HG03558 (cell line): ENCODE data around the gene PEX11A.

ENCODE experiments used
- ATAC-seq: cut with Tn5 transposase; IDR thresholded peaks from one replicate; pipeline ENCODE4 v1.9.1; 2021; ENCODE audit warnings: moderate number of reproducible peaks; ENCODE audit not compliant: unreplicated experiment; ENCODE audit errors: extremely low read depth

The PEX11A gene

DNA sequence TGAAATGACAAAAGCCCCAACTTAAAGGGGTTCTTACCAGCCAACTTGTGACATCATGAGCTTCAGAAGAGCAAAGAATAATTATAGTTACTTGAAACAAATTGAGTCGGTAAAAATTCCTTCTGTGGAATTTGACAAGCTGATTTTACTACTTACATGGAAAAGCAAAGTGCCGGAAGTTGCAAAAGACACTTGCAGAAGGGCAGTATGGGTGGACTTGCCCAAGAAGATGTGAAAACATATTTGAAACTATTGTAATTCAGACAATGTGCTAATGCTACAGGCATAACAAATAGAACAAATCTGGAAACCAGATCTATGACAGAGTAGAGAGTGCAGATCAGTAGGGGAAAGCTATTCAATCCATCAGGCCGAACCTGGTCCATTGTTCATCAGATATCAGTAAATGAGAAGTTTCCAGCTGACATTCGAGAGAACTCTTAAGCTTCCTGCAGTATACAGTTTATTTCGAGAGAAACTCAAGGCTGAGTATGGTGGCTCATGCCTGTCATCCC lies 32.8 kb downstream of the PEX11A start:
- ATAC-seq = no peak

DNA sequence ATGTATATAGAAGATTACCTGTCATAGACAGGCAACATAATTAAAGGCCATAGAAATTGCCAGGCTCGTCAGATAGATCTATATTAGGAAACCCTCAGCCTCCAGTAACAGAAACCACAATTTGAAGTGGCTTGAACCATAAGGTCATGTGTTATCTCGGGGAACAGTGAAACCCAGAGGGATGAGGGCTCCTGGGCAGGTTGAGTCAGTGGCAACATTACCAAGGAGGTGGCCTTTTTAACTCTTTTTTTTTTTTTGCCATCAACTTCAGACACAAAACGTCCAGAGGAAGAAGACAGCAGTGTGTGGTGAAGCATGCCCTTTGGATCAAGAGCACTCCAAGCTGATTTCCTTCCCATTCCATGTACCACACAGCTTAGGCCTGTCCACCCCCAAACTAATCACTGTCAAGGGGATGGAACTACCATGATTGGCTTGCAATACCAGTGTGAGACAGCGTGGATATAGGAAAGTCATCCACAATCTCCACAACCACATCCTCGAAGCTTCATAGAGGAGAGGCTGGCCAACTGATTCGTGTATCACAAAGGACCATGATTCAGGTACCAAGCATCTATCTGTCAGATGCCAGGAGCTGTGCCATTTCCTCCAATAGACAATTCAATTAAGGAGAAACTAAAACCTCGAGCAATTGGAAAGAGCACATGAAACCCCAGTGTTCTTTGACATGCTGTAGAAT lies 34.3 kb downstream of the PEX11A start:
- ATAC-seq = no peak

DNA sequence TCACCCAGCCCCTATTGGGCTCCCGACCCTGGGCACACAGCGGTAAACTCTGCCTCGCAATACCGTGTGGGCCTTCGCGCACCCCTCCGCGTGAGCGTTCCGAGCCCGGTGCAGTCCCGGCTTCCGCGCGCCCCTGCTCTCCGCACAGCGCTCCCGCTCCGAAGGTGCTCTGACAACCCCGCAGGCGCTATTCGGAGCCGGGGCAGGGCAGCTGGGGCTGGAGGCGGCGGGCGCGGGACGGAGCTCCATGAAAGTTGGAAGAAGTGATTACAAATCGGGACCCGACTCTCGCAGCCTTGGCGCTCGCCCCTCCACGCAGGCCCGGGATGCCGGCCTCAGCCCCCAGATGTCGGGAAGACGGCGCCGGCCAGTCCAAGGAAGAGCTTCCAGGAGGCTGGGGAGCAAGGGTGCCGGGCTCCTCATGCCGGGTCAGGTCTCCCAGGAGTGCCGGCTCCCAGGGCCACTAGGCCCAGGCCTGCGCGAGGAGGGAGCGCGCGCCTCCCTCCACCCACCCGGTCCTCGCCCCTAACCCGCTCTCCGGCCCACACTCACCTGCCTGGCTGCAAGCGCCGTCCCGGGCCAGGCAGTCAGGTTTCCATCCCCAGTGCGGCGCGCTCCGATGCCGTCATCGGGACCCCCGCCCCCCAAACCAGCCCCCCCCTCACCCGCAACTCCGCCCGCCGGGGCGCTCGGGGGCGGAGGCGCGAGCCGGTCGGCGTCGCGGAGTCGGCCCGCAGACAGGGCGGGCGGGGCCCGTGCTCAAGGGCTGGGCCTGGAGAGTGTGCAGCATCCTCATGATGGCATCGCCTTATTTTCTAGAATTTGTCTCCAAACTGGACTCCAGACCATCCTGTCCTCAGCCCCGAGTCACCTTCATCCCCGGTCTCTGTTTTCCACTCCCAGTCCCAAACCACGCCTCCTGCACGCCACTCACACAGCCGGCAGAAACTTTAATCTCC lies 35.4 kb downstream of the PEX11A start, which contains the start of gene KIF7:
TSS of gene KIF7 (minus strand) at position 621 of the 959 bp plus-strand sequence. CDS start 2,537 bp downstream, outside the sequence.
- no peak for ATAC-seq

DNA sequence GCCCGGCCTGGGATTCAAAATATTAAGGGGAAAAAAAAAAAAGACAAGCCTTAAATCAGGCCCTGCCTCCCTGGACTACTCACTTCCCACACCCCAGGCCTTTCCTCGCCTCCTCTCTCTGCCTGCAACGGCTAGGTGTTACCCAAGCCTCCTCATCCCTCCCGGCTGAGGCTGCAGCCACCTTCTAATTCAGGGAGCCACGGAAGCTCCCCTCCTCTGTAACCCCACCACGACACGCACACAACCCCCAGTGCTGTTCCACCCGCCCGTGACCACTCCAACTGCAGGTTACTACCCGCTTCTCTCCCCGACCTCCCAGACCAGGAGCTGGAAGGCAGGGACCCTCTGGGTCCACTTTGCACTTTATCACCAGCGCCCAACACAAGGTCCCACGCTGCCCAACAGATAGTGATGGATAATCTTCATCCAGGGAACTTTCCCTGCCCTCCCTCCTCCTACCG lies 36.2 kb downstream of the PEX11A start:
- ATAC-seq = no peak

DNA sequence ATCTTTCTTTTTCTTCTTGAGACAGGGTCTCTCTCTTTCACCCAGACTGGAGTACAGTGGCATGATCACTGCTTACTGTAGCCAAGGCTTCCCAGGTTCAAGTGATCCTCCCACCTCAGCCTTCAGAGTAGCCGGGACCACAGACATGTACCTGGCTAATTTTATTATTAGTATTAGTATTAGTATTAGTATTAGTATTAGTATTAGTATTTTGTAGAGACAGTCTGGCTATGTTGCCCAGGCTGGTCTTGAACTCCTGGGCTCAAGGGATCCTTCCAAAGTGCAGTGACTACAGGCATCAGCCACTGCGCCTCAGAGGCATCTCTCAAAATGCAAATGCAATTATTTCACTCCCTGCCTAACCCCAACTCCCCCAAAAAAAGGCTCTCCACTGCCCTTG lies 37.0 kb downstream of the PEX11A start:
- no peak for ATAC-seq

DNA sequence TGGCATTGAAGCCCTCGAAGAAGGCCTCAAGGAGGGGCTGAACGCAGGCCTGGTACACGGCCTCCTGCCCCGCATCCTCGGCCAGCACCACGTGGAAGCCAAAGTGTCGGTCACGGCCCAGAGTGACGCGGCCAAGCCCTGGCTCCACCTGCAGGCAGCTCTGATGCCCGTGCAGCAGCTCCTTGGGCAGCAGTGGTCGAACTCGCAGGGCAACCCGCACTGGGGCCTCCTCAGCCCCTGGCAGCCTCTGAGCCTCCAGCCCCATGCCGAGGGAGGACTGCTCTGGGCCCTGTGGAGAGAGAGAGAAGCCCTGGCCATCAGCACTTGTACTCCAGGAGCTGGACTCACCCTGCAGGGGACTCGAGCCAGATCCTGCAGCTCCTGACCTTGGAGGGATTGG lies 37.9 kb downstream of the PEX11A start:
- no peak for ATAC-seq

DNA sequence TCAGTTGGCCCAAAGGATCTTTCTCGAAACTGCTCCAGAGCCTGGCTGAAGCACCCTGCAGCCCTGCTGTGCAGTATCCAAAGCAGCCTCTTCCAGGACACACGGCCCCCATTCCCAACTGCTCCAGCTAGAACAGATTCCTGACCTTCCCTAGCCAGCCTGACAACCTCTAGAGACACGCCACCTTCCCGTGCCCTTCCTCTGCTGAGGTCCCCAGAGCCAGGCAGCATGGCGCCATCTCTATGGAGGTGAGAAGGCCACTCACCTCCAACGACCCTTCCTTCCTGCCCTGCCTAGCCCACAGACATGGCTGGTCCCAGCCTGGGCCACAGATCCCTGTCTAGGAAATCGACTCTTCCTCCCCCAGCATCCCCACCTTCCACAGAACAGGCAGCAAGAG lies 38.4 kb downstream of the PEX11A start:
- no peak for ATAC-seq

DNA sequence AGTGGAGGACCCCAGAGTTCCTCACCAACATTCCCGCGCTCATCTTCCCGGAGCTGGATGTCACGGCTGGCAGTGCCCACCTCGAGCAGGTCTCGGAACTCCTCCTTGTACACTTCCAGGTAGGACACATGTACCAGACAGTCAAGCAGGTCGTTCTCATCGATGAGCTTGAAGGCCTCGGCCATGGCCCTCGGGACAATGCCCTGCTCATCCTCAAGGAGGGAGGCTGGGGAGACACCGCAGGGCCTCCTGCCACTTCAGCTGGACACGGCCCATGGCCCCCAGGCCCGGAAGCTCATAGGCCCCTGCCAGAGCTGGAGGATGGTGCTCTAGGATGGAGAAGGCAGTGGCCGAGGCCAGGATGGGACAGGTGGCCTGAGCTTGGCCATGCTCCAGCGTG lies 40.8 kb downstream of the PEX11A start:
- ATAC-seq = no peak

DNA sequence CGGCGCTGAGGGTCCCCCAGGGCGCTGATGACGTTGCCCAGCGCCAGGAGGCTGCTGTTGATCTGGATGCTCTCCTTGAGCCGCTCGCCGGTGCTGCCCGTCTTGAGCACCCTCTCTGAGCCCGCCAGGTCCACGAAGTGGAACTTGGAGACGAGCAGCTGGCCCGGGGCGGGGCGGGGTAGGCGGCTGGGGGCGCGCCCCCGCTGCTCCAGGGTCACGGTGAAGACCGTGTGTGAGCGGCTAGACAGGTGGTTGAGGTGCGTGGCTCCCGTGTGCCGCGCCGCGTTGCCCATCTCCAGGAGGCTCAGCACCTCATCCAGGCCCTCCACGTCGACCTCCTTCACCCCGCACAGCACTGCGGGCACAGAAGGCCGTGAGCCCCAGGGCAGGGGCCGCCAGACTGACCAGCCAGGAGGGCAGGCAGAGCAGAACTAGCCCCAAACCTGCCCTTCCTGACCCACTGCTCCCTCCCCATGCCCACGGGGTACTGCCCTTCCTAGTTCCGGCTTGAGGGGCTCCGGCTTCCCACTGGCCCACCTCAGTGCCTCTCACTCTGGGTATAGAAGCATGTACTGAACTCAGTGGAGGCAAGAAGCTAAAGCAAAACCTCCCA lies 41.4 kb downstream of the PEX11A start:
- ATAC-seq = no peak

DNA sequence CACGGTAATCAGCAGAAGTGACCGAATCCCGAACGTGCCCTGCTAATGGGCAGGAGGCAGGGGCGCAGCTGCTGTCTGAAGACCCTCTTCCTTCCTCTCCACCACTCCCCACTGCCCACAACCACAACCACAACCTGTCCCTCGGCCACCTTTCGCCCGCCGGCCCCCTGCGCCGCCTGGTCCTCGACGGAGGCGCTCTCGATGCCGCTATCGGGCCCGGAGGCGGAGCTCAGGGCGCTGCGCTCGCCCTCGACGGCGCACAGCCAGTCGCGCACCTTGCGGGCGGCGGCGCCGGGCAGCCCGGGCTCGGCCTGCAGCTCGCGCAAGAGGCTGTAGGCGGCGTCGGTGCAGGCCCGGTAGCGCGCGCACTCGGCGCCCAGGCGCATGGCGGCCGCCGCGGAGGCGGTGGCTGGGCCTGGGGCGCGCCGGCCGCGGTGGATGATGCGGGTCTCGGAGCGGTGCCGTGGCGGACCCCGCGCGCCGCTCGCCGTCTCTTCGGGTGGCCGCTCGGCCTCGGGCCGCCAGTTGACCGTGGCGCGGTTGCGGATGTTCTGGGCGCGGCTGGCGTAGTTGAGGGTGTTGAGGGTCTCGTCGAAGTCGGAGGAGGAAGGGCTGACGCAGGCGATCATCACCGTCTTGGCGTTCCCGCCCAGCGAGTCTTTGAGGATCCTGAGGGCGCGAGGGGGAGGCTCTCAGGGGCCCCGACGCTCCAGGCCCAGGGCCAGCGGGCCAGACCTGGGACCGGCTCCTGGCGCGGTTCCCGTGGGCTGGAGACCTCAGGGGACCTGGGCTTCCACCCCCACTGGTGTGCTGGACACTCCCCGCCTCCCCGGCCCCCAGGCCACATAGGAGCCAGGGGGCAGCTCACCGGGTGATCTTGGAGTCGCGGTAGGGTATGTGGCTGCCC lies 42.2 kb downstream of the PEX11A start:
- no peak for ATAC-seq

DNA sequence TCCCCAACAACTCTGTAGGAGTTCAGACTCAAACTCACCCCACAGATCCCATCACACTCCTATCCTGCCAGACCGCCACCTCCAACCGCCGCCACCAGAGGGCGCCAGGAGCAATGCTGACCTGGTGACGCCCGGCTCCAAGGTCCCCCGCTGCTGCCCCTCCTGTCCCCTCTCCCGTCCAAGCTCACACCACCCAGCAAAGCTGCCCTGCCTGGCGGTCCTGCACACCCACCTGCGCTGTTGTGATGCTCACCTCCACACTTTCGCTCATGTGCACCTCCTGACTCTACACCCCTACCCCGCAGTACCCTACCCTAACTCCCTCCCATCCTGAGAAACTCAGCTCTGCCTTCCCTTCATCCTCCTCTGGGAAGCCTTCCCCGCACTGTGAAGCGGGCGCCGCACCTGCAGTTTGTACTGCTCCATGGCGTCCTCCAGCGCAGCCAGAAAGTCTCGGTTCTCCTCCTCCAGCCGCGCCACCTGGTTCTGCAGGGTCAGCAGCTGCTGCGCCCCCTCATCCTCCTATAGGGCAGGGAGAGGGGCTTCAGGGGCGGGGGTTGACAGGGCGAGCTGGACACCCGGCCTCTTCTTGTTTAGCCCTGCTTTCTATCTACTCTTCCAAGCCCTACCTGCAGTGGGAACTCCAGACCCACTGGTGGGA lies 43.2 kb downstream of the PEX11A start:
- no peak for ATAC-seq

DNA sequence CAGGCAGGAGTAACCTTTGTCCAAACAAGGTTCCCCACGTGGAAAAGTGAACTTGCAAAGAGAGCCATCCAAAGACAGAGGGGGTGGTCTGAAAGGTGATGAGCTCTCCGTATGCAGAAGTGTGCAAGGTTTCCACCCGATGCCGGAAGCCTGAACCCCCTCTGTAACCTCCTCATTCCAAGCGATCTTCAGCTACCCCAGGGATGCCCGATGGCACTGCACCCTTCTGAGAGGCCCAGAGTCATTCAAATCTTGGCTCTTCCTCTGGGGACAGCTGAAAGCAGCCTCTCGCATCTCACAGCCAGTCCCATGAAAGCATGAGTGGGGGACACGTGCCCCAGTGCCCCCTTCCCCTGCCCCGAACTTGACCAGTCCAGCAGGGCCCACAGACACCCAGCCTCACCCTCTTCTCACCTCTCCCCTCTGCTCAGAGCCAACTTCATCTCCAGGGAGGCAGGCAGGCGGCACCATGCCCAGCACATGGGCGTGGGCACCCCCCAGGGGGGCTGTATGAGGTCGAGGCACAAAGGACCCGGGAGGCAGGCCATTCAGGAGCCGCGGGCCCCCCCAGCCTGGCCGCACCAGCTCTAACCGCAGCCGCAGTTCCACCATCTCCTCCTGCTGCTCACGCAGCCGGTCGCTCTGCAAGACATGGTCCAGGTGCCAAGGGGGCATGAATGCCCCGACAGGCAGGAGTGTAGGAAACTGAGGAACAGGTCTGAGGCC lies 44.0 kb downstream of the PEX11A start:
- no peak for ATAC-seq

DNA sequence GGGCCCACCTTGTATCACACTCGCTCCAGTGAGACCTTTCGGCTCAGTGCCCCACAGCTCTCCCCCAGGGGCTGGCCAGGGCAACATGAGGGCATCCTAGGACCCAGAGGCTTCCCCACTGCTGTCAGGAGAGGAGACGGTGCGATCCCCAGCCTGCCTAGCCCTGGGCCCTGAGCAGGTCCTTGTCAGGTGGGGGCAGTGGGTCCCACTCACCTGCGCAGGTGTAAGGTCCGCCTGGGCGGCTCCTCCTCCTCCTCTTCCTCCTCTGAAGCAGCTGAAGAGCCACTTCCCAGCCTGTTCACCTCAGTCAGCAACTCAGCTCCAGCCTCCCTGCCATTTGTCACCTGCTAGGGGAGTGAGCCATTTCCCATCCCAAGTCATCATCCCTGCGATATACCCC lies 44.9 kb downstream of the PEX11A start:
- ATAC-seq = no peak

DNA sequence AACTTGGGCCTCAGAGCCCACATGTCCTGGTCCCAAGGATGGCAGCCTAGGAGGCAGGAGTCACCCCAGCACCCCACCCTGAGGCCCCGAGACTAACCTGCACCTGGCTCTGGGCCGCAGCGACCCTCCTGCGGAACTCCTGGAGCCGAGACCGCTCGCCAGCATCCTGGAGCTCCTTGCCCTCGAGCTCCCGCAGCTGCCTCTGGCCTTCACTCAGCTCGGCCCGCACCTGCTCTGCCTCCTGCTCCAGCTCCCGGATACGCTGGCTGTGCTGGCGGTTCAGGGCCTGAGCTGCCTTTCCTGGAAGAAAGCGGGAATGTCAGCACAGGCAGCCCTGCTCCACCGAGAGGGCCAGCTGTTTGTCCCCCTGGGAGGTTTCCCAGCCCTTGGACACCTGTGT lies 48.4 kb downstream of the PEX11A start:
- ATAC-seq = no peak

DNA sequence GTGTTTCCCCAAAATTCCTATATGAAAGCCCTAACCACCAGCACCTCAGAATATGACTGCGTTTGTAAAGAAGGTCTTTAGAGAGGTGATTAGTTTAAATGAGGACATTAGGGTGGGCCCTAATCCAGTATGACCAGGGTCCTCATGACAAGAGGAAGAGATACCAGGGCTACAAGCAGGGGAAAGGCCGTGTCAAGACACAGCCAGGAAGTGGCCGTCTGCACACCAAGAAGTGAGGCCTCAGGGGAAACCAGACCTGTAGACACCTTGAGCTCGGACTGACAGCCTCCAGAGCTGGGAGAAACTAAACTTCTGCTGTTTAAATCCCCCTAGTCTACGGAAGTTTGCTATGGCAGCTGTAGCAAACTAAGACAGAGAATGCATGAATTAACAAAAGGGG lies 49.5 kb downstream of the PEX11A start:
- no peak for ATAC-seq

DNA sequence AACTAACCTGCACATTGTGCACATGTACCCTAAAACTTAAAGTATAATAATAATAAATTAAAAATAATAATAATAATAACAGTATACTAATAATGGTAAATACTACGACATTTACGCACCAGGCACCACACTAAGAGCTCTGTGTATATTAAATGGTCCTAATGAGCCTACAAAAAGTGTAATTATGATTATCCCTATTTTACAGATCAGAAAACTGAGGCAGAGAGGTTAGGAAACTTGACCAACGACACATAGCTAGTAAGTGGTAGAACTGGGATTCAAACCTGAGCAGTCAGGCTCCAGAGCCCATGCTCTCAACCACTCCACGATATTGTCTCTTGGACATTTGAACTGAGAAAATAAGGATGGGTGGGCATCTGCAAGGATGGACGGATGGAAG lies 50.3 kb downstream of the PEX11A start:
- no peak for ATAC-seq

DNA sequence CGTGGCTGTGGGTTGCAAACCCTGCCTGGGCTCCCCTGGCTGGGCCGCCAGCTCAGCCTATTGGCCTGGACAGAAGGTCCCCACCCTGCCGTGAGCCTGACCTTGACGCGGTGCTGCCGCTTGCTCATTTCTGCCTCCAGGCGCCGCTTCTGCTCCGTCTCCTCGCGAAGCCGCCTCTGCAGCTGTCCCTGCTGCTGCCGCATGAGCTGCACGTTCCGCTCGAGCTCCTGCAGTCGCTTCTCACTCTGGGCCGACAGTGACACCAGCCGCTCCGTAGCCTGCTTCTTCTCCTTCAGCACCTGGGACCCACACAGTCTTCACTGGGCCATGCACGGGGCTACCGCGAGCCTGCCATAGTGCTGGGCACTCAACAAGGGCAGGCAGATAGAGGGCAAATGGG lies 57.0 kb downstream of the PEX11A start:
- no peak for ATAC-seq

DNA sequence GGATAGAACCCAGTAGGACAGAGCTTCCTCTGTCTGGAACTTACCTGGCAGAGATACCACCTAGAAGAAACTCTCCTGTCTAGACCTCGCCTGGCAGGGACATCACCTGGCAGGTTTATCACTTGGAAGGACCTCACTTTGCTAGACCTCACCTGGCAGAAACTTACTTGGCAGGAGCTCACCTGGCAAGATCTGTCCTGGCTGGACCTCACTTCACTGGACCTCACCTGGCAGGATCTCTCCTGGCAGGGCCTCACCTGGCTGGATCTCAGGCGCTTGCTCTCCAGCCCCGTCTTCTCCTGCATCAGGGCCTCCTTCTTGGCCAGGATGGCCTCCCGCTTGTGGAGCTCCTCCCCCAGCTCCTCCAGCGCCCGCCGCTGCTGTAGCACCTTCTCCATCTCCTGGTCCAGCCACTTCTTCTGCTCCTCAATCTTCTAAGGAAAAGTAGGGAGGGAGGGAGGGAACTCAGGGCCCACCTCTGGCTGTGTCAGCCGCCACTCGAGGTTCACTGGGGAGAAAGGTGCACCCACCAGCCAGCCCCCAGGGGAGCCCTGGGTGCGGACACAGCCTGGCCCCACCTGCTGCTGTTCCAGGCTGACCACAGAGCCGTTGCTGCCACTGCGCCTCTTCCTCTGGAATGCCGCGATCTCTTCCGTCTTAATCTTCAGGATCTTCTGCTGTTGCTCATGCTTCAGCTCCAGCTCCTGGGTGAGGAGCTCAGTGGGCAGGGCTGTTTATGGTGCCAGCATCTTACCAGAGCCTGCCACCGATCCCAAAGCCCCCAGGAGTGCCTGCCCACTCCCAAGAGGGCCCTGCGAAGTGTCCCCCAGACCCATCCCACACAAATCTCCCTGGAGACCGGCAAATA lies 57.8 kb downstream of the PEX11A start:
- no peak for ATAC-seq
